GM23248 (cell line): ENCODE measurements around the gene RTN4.

Experiments
- EZH2 ChIP-seq: fragments of 200-600 bp; sonication (generic); IDR thresholded peaks from 2 replicates; pipeline ENCODE4 v1.6.1; 2018; ENCODE audit warnings: antibody characterized with exemption, mild to moderate bottlenecking; ENCODE audit not compliant: insufficient read depth, poor library complexity, severe bottlenecking
- EZH2phosphoT487 ChIP-seq: fragments of 200-600 bp; sonication (generic); IDR thresholded peaks from 2 replicates; pipeline ENCODE4 v1.6.1; 2018; ENCODE audit warnings: antibody characterized with exemption, moderate library complexity, mild to moderate bottlenecking, low read depth; ENCODE audit not compliant: insufficient read depth

GRCh38 chr2:55043841-55044240 is 6.4 kb downstream of the RTN4 start:
- TF ChIP-seq EZH2phosphoT487: no peak
- no peak for TF ChIP-seq EZH2
